Measurements from ENCODE around the gene VPS26B.

DNA sequence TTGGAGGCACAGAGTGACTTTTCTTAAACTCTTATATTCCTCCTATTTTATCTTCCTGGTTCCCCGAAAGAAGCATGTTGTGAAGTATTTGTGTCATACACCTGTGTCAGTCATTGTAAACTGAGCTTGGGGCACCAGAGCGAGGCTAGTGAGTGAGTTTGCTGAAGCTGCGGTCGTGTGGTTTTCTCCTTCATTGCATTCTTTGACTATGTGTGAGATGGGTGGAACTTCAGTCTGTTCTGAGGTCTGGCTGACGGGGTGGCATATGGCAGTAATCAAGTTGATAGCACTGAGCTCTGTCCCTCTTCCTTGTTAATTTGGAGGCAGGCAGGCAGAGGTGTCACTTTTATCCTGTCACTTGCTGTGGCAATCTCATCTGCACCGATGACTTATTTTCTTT is 4.2 kb downstream of the VPS26B start:
- TF ChIP-seq ZZZ3 (IDR thresholded peaks at IDR 0.05) (no peak), SRSF1 (IDR thresholded peaks at IDR 0.05; ENCODE audit: low read depth, low read length) (no peak)
- TF ChIP-seq, protein P1, sequence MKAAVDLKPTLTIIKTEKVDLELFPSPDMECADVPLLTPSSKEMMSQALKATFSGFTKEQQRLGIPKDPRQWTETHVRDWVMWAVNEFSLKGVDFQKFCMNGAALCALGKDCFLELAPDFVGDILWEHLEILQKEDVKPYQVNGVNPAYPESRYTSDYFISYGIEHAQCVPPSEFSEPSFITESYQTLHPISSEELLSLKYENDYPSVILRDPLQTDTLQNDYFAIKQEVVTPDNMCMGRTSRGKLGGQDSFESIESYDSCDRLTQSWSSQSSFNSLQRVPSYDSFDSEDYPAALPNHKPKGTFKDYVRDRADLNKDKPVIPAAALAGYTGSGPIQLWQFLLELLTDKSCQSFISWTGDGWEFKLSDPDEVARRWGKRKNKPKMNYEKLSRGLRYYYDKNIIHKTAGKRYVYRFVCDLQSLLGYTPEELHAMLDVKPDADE (conservative IDR thresholded peaks at IDR 0.05; ENCODE audit: control insufficient read depth, low read depth, low read length) = no peak

Measured in K562 (cell line).